MM.1S (cell line): ENCODE data around the gene COA4.

Experiments
- DNase-seq: peaks from one replicate; pipeline ENCODE4 v3.0.0-alpha.2; 2015
- H2AFZ ChIP-seq: fragments of 300-600 bp; sonication (generic); 2 replicates; pipeline ENCODE4 v1.6.0; 2016; ENCODE audit warnings: antibody characterized with exemption, low read length
- H3F3A ChIP-seq: fragments of 300-600 bp; sonication (generic); 2 replicates; pipeline ENCODE4 v1.6.1; 2016; ENCODE audit warnings: mild to moderate bottlenecking, antibody characterized with exemption, low read length, moderate library complexity, mixed read lengths; ENCODE audit not compliant: insufficient read depth
- H3K27ac ChIP-seq: fragments of 300-600 bp; sonication (generic); 2 replicates; pipeline ENCODE4 v1.5.1; 2016; ENCODE audit warnings: mild to moderate bottlenecking, low read length
- H3K27me3 ChIP-seq: fragments of 300-600 bp; sonication (generic); replicated peaks from 2 replicates; pipeline ENCODE4 v1.6.0; 2016; ENCODE audit warnings: low read length; ENCODE audit not compliant: insufficient read depth
- H3K36me3 ChIP-seq: fragments of 300-600 bp; sonication (generic); replicated peaks from 2 replicates; pipeline ENCODE4 v1.6.1; 2016; ENCODE audit warnings: mild to moderate bottlenecking, low read length, mixed read lengths; ENCODE audit not compliant: insufficient read depth
- H3K4me1 ChIP-seq: fragments of 300-600 bp; sonication (generic); 2 replicates; pipeline ENCODE4 v1.6.1; 2016; ENCODE audit warnings: low read length, mixed read lengths
- H3K4me2 ChIP-seq: fragments of 300-600 bp; sonication (generic); 2 replicates; pipeline ENCODE4 v1.6.0; 2016; ENCODE audit warnings: low read depth, low read length
- H3K4me3 ChIP-seq: fragments of 300-600 bp; sonication (generic); 2 replicates; pipeline ENCODE4 v1.5.1; 2016; ENCODE audit warnings: low read length, mixed read lengths
- H3K79me2 ChIP-seq: fragments of 300-600 bp; sonication (generic); 2 replicates; pipeline ENCODE4 v1.6.1; 2016; ENCODE audit warnings: mixed run types, low read length, mixed read lengths
- H3K9ac ChIP-seq: fragments of 300-600 bp; sonication (generic); 2 replicates; pipeline ENCODE4 v1.6.1; 2016; ENCODE audit warnings: low read length, mixed read lengths
- H3K9me2 ChIP-seq: fragments of 300-600 bp; sonication (generic); replicated peaks from 2 replicates; pipeline ENCODE4 v1.6.1; 2016; ENCODE audit warnings: mild to moderate bottlenecking, low read length, mixed read lengths; ENCODE audit not compliant: insufficient read depth
- H3K9me3 ChIP-seq: fragments of 300-600 bp; sonication (generic); replicated peaks from 2 replicates; pipeline ENCODE4 v1.6.1; 2016; ENCODE audit warnings: mild to moderate bottlenecking, low read length, mixed read lengths; ENCODE audit not compliant: insufficient read depth
- H4K20me1 ChIP-seq: fragments of 300-600 bp; sonication (generic); 2 replicates; pipeline ENCODE4 v1.6.1; 2016; ENCODE audit warnings: mild to moderate bottlenecking, low read length, moderate library complexity, mixed read lengths; ENCODE audit not compliant: insufficient read depth
- CTCF ChIP-seq: fragments of 300-600 bp; sonication (generic); IDR thresholded peaks from 2 replicates; pipeline ENCODE4 v1.5.1; 2016; ENCODE audit warnings: antibody characterized with exemption, low read length, mixed read lengths
- EZH2 ChIP-seq: fragments of 300-600 bp; sonication (generic); optimal IDR thresholded peaks from 2 replicates; pipeline ENCODE3; 2017; ENCODE audit warnings: low read depth, mild to moderate bottlenecking, antibody characterized with exemption, low read length, mixed read lengths
- EZH2phosphoT487 ChIP-seq: fragments of 300-600 bp; sonication (generic); IDR thresholded peaks from 2 replicates; pipeline ENCODE4 v1.6.1; 2018; ENCODE audit warnings: antibody characterized with exemption, low read length

The COA4 gene

GRCh38 chr11:73889536-73889935 lies 12.9 kb upstream of the COA4 start:
- no peaks in the 10 kb centered on the region for H4K20me1 ChIP-seq
- no peak overlapping the region for H2AFZ ChIP-seq
- H3K27me3 ChIP-seq, result no peaks in the 10 kb centered on the region
- H3K4me3 ChIP-seq, result no peak overlapping the region
- no peak for TF ChIP-seq CTCF
- no peak for TF ChIP-seq EZH2phosphoT487
- no peak for TF ChIP-seq EZH2
- no peak overlapping the region for H3K4me2 ChIP-seq
- no peaks in the 10 kb centered on the region for H3K79me2 ChIP-seq
- DNase-seq, result no peak
- H3F3A ChIP-seq, result no peaks in the 10 kb centered on the region
- H3K36me3 ChIP-seq, result peaks cover 4% of the 10 kb centered on the region; the same call in 1 of the 2 replicates
- no peak overlapping the region for H3K9ac ChIP-seq
- no peaks in the 10 kb centered on the region for H3K4me1 ChIP-seq
- H3K9me3 ChIP-seq, result no peaks in the 10 kb centered on the region
- H3K9me2 ChIP-seq, result no peaks in the 10 kb centered on the region
- no peak overlapping the region for H3K27ac ChIP-seq

GRCh38 chr11:73889019-73889418 lies 12.4 kb upstream of the COA4 start:
- no peaks in the 10 kb centered on the region for H3K4me1 ChIP-seq
- TF ChIP-seq EZH2 (no peak), EZH2phosphoT487 (no peak), CTCF (no peak)
- H3K4me2 ChIP-seq, result no peak overlapping the region
- H3K9ac ChIP-seq, result no peak overlapping the region
- H3K27me3 ChIP-seq, result no peaks in the 10 kb centered on the region
- no peaks in the 10 kb centered on the region for H3K9me3 ChIP-seq
- no peaks in the 10 kb centered on the region for H3K79me2 ChIP-seq
- H3F3A ChIP-seq, result no peaks in the 10 kb centered on the region
- H2AFZ ChIP-seq, result no peak overlapping the region
- no peaks in the 10 kb centered on the region for H4K20me1 ChIP-seq
- H3K27ac ChIP-seq, result no peak overlapping the region
- H3K9me2 ChIP-seq, result no peaks in the 10 kb centered on the region
- H3K36me3 ChIP-seq, result peaks cover 4% of the 10 kb centered on the region; the same call in 1 of the 2 replicates
- H3K4me3 ChIP-seq, result no peak overlapping the region
- DNase-seq, result no peak

GRCh38 chr11:73888244-73888643 lies 11.6 kb upstream of the COA4 start:
- H3K27ac ChIP-seq, result no peak overlapping the region
- H3K9ac ChIP-seq, result no peak overlapping the region
- H2AFZ ChIP-seq, result no peak overlapping the region
- no peak overlapping the region for H3K4me3 ChIP-seq
- H3K36me3 ChIP-seq, result peaks cover 4% of the 10 kb centered on the region; the same call in 1 of the 2 replicates
- no peaks in the 10 kb centered on the region for H3K79me2 ChIP-seq
- no peak for TF ChIP-seq EZH2phosphoT487
- no peak for TF ChIP-seq EZH2
- no peak for TF ChIP-seq CTCF
- H4K20me1 ChIP-seq, result no peaks in the 10 kb centered on the region
- H3K4me1 ChIP-seq, result no peaks in the 10 kb centered on the region
- no peaks in the 10 kb centered on the region for H3K27me3 ChIP-seq
- no peaks in the 10 kb centered on the region for H3F3A ChIP-seq
- no peaks in the 10 kb centered on the region for H3K9me3 ChIP-seq
- H3K9me2 ChIP-seq, result no peaks in the 10 kb centered on the region
- no peak for DNase-seq
- no peak overlapping the region for H3K4me2 ChIP-seq
